HG02571 (cell line): ENCODE results near the gene PLEKHF1.
"Not testable (repeated sequence)": the region's sequence is repeated elsewhere in the genome, so short reads cannot be mapped to it uniquely, and the experiment has no call there.

Experiments used
- ATAC-seq: cut with Tn5 transposase; IDR thresholded peaks from one replicate; pipeline ENCODE4 v1.9.1; 2021; ENCODE audit warnings: mild to moderate bottlenecking, moderate library complexity; ENCODE audit not compliant: unreplicated experiment

PLEKHF1 gene, protein sequence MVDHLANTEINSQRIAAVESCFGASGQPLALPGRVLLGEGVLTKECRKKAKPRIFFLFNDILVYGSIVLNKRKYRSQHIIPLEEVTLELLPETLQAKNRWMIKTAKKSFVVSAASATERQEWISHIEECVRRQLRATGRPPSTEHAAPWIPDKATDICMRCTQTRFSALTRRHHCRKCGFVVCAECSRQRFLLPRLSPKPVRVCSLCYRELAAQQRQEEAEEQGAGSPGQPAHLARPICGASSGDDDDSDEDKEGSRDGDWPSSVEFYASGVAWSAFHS

GRCh38 chr19:29665215-29665825, at the start of gene PLEKHF1:
TSS of gene PLEKHF1 (plus strand) at chr19:29665461. CDS start at chr19:29673840, 8,379 bp downstream.
- ATAC-seq: peak; percentile 90

GRCh38 chr19:29615891-29616425, 49.3 kb upstream of the PLEKHF1 start:
- no peak for ATAC-seq

DNA sequence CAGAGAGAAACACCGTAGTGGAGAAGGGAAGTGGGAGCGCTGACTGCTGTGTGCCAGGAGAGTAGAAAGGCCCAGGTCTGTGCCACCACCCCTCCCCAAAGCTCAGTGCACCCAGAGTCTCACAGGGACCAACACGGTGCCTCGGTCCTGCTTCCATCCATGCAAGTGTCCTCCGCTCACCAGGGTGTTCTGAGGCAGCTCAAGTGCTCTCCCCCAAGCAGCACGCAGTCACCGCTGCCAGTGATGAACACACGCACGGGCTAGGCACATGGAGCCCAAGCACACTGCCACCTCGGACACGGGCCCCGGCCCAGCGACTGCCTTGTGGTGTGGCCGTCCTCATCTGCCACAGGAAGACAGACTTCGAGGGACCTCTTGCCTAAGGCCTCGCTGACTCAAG, 48.7 kb upstream of the PLEKHF1 start:
- no peak for ATAC-seq

- no peak for ATAC-seq
Measured at GRCh38 chr19:29617366-29618266, 47.6 kb upstream of the PLEKHF1 start.

- ATAC-seq: no peak
Measured at GRCh38 chr19:29618434-29618833, 46.8 kb upstream of the PLEKHF1 start.

- no peak for ATAC-seq
Measured at GRCh38 chr19:29618871-29619270, 46.4 kb upstream of the PLEKHF1 start.

GRCh38 chr19:29620931-29621351, 44.3 kb upstream of the PLEKHF1 start:
- no peak for ATAC-seq

DNA sequence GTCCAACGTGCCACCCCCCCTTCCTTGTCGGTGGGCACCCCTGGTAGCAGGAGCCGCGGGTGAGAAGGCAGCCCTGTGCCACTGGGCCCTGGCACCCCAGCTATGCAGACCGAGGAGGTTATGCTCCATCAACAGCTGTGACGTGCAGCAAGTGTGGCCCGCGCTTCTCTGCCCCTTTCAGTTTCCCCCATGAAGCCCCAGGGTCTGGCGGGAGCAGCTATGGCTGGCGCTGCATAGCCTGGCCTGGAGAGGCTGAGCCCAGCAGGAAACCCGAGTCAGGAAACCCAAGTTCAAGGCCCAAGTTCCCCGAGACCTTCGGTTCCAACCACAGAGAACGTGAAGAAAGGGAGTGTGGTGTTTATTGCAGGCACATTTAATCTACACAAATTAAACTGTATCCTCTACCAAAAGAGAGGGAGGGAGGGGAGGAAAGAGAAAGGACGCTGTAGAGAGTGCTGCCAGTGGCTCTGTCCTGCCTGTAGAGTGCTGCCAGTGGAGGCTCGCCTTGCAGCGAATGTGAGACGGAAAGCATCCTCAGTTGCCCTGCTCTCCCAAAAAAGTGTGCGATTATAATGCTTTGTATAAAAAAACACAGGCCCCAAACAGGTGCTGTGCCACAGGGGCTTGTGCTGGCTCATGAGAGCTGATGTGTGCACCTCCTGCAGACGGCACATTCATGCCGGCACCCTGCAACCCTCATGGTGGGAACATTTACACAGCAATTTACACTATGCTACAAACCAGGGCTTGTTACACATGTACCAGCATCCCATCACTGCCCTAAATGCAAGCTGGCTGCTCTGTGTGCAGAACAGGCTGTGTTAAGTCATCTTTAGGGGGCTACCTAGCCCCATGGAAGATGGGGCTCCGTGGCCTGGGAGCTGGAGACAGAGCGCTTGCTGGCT, 42.8 kb upstream of the PLEKHF1 start:
- peak; percentile 47 for ATAC-seq

- no peak for ATAC-seq
Measured at GRCh38 chr19:29623726-29624488, 41.4 kb upstream of the PLEKHF1 start.

GRCh38 chr19:29624489-29625185, 40.6 kb upstream of the PLEKHF1 start:
- no peak for ATAC-seq

DNA sequence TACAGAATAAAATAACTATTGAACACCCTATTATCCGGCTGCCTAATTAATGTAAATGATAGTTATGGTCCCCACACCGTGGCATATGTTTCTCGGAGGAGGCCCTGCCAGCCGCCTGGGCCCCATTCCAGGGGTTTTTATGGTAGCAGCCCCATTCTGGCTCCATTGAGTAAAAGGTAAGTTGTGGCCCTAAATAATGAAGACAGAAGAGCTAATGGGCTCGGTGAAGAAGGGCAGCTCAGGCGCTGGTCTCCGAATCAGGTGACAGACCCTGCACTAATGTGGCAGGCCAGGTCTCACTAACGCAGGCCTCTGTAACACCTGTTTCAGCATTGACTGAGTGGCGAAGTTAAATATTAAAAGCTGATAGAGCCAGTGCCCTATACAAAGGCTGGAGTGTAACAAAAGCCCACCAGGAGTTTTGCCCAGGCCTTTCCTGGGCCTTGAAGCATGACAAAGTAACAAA, 40.0 kb upstream of the PLEKHF1 start:
- no peak for ATAC-seq

GRCh38 chr19:29626386-29626785, 38.9 kb upstream of the PLEKHF1 start:
- no peak for ATAC-seq

- ATAC-seq: not testable (repeated sequence)
Measured at GRCh38 chr19:29626832-29627231, 38.4 kb upstream of the PLEKHF1 start.

DNA sequence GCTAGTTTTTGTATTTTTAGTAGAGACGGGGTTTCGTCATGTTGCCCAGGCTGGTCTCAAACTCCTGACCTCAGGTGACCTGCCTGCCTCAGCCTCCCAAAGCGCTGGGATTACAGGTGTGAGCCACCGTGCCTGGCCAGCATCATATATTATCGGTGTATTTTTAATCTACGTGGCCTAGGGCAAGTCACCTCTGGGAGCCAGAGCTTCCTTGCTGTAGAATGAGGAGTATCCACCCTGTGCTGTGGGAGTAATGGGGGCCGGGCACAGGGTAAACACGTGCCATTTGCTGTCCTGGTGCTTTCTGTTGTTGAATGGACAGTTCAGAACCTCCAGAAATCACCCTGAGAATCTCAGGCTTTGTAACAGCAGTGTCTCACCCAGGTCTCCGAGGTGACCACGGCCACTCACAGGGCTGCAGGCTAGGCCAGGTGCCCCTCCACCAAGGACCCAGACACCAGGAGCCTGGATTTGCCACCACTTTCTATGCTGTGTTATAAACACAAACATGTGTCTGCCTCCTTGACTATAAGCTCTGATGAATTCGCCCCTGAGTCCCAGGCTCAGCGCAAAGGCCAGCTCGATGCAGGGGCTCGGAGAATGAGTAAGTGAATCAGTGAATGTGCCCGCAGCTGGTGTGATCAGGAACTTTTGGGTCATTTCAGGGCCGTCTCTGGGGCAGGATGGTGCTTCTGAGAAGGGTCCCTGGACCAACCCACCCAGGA, 36.4 kb upstream of the PLEKHF1 start:
- ATAC-seq: no peak

GRCh38 chr19:29629836-29630534, 35.3 kb upstream of the PLEKHF1 start:
- ATAC-seq: no peak

GRCh38 chr19:29630655-29631054, 34.6 kb upstream of the PLEKHF1 start:
- ATAC-seq: no peak

DNA sequence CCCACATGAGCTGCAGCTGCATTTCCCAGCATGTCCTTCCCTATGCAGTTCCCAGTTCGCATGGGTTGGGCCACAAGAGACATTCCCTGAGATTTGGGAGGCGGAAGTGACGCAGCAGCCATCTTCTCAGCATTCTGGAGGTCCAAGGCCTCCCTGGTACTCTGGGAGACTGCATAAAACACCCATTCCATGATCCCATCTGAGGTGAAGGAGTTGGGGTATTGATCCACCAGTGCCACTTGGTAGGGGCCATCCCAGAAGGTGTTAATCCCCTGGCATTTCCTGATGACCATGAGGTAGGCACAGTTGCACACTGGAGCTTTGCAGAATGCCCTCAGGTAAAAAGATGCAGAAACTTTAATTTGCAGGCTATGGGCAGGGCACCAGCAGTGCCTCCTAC, 33.8 kb upstream of the PLEKHF1 start:
- no peak for ATAC-seq

DNA sequence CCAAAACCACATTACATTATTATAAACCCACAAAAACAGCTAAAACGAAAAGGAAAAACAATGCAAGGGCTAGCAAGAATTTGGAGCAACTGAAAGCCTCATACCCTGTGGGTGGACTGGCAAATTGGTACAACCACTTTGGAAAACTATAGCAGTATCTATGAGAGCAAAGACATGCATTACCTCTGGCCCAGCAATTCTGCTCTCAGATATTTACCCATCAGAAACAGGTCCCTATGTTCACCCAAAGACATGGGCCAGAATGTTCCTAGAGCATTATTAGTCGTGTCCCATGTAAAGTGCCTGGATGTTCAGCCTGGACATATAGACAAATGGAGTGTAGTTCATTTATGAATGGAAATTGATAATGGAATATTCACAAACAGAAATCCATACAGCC, 31.3 kb upstream of the PLEKHF1 start:
- ATAC-seq: no peak
